ENCODE results near the gene ITGA6.
"Not testable (repeated sequence)": the region's sequence is repeated elsewhere in the genome, so short reads cannot be mapped to it uniquely, and the experiment has no call there.

Gene ITGA6

DNA sequence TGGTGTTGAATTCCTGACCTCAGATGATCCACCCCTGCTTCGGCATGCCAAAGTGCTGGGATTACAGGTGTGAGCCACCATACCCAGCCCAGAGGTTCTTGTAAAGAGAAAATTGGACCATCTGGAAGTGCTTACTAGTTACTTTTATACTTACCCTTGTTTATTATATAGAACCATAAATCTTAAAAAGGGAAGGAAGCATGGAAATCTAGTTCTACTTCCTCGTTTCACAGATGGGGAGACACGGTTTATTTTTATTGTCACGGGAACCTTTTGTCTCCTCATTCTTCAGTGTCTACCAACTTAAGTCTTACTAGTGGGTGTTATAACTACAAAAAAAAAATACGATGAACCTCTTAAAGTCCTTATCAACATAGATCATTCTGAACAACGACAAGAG, 82.7 kb downstream of the ITGA6 start:
- no peak for DNase-seq (ENCODE audit: low read depth)
- H3K9me3 ChIP-seq (ENCODE audit: control insufficient read depth, low read length): peaks cover 22% of the 10 kb centered on the region

GRCh38 chr2:172510548-172510947, 83.2 kb downstream of the ITGA6 start:
- Histone ChIP-seq H3K36me3 (ENCODE audit: control insufficient read depth, insufficient read depth, low read length, severe bottlenecking) (no peaks in the 10 kb centered on the region), H3K27me3 (replicated peaks; ENCODE audit: control insufficient read depth, insufficient read depth, low read length) (no peaks in the 10 kb centered on the region), H3K4me1 (ENCODE audit: control insufficient read depth, insufficient read depth, low read length) (no peaks in the 10 kb centered on the region), H3K9ac (ENCODE audit: low read length) (no peak overlapping the region), H3K9me3 (ENCODE audit: control insufficient read depth, low read length) (peaks cover 22% of the 10 kb centered on the region), H3K4me3 (ENCODE audit: low read length) (no peak overlapping the region)
- no peak for DNase-seq (ENCODE audit: low read depth)

More for the DNA sequence above, 82.7 kb downstream of the ITGA6 start:
- Histone ChIP-seq H3K36me3 (ENCODE audit: control insufficient read depth, insufficient read depth, low read length, severe bottlenecking) (no peaks in the 10 kb centered on the region), H3K4me1 (ENCODE audit: control insufficient read depth, insufficient read depth, low read length) (no peaks in the 10 kb centered on the region), H3K9ac (ENCODE audit: low read length) (no peak overlapping the region), H3K4me3 (ENCODE audit: low read length) (no peak overlapping the region), H3K27me3 (replicated peaks; ENCODE audit: control insufficient read depth, insufficient read depth, low read length) (no peaks in the 10 kb centered on the region)

DNA sequence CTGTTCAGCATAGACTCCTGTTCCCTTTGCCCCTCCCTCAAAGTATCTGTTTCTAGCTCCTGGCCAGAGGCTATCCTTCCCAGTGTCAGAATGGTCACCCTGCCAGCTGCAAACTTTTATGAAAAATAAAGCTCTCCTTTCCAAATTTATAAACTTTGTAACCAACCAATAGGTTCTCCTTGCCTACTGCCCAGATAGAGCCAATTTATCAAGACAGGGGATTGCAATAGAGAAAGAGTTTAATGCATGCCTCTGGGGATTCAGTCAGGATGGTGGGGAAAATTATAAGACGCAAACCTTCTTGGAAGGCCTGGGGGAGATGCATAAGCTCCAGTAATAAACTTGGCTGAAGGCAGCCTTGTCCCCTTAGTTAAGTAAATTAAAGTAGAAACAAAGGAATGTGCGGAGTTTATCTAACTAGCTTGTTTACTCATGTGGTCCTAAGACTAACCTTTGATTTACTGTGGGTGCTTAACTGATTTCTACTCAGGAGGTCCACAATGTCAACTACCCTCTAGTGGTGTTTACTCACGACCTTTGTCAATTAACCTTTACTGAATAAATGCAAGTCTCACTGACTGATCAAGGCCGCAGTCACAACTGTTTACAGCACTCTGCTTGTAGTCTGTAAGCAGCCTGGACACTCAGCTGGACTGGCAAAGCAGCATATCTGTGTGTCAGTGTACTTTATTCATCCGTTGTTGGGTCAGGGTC, 85.6 kb downstream of the ITGA6 start:
- no peak overlapping the region for H3K4me3 ChIP-seq (ENCODE audit: low read length)
- DNase-seq (ENCODE audit: low read depth): no peak

DNA sequence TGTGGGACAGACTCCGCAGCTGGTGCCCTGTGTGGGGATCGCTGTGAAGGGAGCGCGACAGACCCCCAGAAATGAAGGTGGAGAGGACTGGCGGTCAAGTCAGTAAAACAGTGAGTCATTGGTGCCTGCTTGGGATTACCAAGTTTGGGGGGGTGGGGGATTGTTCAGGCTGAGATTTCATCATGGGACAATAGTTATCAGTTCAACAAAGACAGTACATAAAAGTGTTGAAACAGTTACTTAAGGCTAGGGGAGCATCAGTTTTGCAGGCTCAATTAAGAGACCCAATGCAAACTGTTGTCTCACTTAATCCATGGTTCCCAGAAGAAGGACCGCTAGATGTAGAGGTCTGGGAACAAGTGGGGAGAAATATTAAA, 86.1 kb downstream of the ITGA6 start:
- no peaks in the 10 kb centered on the region for H3K27me3 ChIP-seq (replicated peaks; ENCODE audit: control insufficient read depth, insufficient read depth, low read length)
- H3K36me3 ChIP-seq (ENCODE audit: control insufficient read depth, insufficient read depth, low read length, severe bottlenecking): no peaks in the 10 kb centered on the region
- DNase-seq (ENCODE audit: low read depth): no peak
- no peak overlapping the region for H3K4me3 ChIP-seq (ENCODE audit: low read length)
- H3K9me3 ChIP-seq (ENCODE audit: control insufficient read depth, low read length): peaks cover 22% of the 10 kb centered on the region
- no peak overlapping the region for H3K9ac ChIP-seq (ENCODE audit: low read length)
- no peaks in the 10 kb centered on the region for H3K4me1 ChIP-seq (ENCODE audit: control insufficient read depth, insufficient read depth, low read length)

More for the DNA sequence above, 85.6 kb downstream of the ITGA6 start:
- no peak overlapping the region for H3K9ac ChIP-seq (ENCODE audit: low read length)
- H3K36me3 ChIP-seq (ENCODE audit: control insufficient read depth, insufficient read depth, low read length, severe bottlenecking): no peaks in the 10 kb centered on the region
- H3K4me1 ChIP-seq (ENCODE audit: control insufficient read depth, insufficient read depth, low read length): no peaks in the 10 kb centered on the region
- peaks cover 22% of the 10 kb centered on the region for H3K9me3 ChIP-seq (ENCODE audit: control insufficient read depth, low read length)
- H3K27me3 ChIP-seq (replicated peaks; ENCODE audit: control insufficient read depth, insufficient read depth, low read length): no peaks in the 10 kb centered on the region

GRCh38 chr2:172513935-172514586, 86.7 kb downstream of the ITGA6 start:
- Histone ChIP-seq H3K9me3 (ENCODE audit: control insufficient read depth, low read length) (peaks cover 22% of the 10 kb centered on the region), H3K4me3 (ENCODE audit: low read length) (no peak overlapping the region), H3K27me3 (replicated peaks; ENCODE audit: control insufficient read depth, insufficient read depth, low read length) (no peaks in the 10 kb centered on the region), H3K4me1 (ENCODE audit: control insufficient read depth, insufficient read depth, low read length) (no peaks in the 10 kb centered on the region), H3K36me3 (ENCODE audit: control insufficient read depth, insufficient read depth, low read length, severe bottlenecking) (no peaks in the 10 kb centered on the region), H3K9ac (ENCODE audit: low read length) (no peak overlapping the region)
- no peak for DNase-seq (ENCODE audit: low read depth)

DNA sequence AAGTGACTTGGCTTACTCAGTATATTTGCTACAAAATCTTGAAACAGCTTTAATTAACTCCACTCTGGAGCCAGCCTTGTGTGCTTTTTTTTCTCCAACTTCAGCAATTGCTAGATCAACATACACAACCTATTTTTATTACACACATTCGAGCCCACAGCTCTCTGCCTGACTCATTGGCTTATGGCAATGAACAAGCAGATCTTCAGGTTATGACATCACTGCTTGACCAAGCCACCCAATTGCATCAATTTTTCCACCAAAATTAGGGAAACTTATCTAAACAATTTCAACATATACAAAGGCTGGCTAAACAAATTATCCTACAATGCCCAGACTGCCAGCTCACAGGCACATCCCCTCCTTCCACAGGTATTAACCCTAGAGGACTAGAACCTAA, 88.9 kb downstream of the ITGA6 start:
- H3K36me3 ChIP-seq (ENCODE audit: control insufficient read depth, insufficient read depth, low read length, severe bottlenecking): no peaks in the 10 kb centered on the region
- H3K9ac ChIP-seq (ENCODE audit: low read length): no peak overlapping the region
- peak; percentile 63 for DNase-seq (ENCODE audit: low read depth)
- H3K4me1 ChIP-seq (ENCODE audit: control insufficient read depth, insufficient read depth, low read length): no peaks in the 10 kb centered on the region
- H3K27me3 ChIP-seq (replicated peaks; ENCODE audit: control insufficient read depth, insufficient read depth, low read length): no peaks in the 10 kb centered on the region
- peaks cover 15% of the 10 kb centered on the region for H3K9me3 ChIP-seq (ENCODE audit: control insufficient read depth, low read length)
- no peak overlapping the region for H3K4me3 ChIP-seq (ENCODE audit: low read length)

GRCh38 chr2:172518995-172519394, 91.6 kb downstream of the ITGA6 start:
- DNase-seq (ENCODE audit: low read depth): no peak
- H3K9me3 ChIP-seq (ENCODE audit: control insufficient read depth, low read length): no peaks in the 10 kb centered on the region
- no peak overlapping the region for H3K4me3 ChIP-seq (ENCODE audit: low read length)
- H3K9ac ChIP-seq (ENCODE audit: low read length): no peak overlapping the region
- H3K36me3 ChIP-seq (ENCODE audit: control insufficient read depth, insufficient read depth, low read length, severe bottlenecking): no peaks in the 10 kb centered on the region
- H3K27me3 ChIP-seq (replicated peaks; ENCODE audit: control insufficient read depth, insufficient read depth, low read length): no peaks in the 10 kb centered on the region
- H3K4me1 ChIP-seq (ENCODE audit: control insufficient read depth, insufficient read depth, low read length): no peaks in the 10 kb centered on the region

DNA sequence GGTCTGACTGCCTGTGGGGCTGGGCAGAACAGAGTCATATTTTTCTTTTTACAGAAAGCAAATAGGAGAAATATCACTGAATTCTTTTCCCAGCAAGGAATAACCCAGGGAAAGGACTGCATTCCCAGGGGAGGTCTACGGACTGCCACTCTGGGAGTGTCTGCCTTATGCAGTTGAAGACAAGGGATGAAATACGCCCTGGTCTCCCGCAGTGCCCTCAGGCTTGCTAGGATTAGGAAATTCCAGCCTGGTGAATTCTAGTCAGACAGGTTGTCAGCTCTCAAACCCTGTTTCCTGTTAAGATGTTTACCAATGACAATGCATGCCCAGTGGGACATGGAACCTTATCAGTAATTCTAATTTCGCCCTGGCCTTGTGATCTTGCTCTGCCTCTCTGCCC, 98.2 kb downstream of the ITGA6 start:
- no peak for DNase-seq (ENCODE audit: low read depth)
- Histone ChIP-seq H3K9ac (ENCODE audit: low read length) (no peak overlapping the region), H3K36me3 (ENCODE audit: control insufficient read depth, insufficient read depth, low read length, severe bottlenecking) (no peaks in the 10 kb centered on the region), H3K4me1 (ENCODE audit: control insufficient read depth, insufficient read depth, low read length) (no peaks in the 10 kb centered on the region), H3K9me3 (ENCODE audit: control insufficient read depth, low read length) (peaks cover 12% of the 10 kb centered on the region), H3K4me3 (ENCODE audit: low read length) (no peak overlapping the region), H3K27me3 (replicated peaks; ENCODE audit: control insufficient read depth, insufficient read depth, low read length) (no peaks in the 10 kb centered on the region)

GRCh38 chr2:172531309-172531708, 103.9 kb downstream of the ITGA6 start:
- Histone ChIP-seq H3K9ac (ENCODE audit: low read length) (no peak overlapping the region), H3K4me1 (ENCODE audit: control insufficient read depth, insufficient read depth, low read length) (no peaks in the 10 kb centered on the region), H3K4me3 (ENCODE audit: low read length) (no peak overlapping the region), H3K36me3 (ENCODE audit: control insufficient read depth, insufficient read depth, low read length, severe bottlenecking) (no peaks in the 10 kb centered on the region), H3K9me3 (ENCODE audit: control insufficient read depth, low read length) (peaks cover 10% of the 10 kb centered on the region), H3K27me3 (replicated peaks; ENCODE audit: control insufficient read depth, insufficient read depth, low read length) (no peaks in the 10 kb centered on the region)
- no peak for DNase-seq (ENCODE audit: low read depth)

GRCh38 chr2:172532461-172532860, 105.1 kb downstream of the ITGA6 start:
- not testable (repeated sequence) for H3K9me3 ChIP-seq (ENCODE audit: control insufficient read depth, low read length); H3K4me1 ChIP-seq (ENCODE audit: control insufficient read depth, insufficient read depth, low read length); H3K4me3 ChIP-seq (ENCODE audit: low read length); H3K27me3 ChIP-seq (replicated peaks; ENCODE audit: control insufficient read depth, insufficient read depth, low read length); DNase-seq (ENCODE audit: low read depth); H3K9ac ChIP-seq (ENCODE audit: low read length); H3K36me3 ChIP-seq (ENCODE audit: control insufficient read depth, insufficient read depth, low read length, severe bottlenecking)

DNA sequence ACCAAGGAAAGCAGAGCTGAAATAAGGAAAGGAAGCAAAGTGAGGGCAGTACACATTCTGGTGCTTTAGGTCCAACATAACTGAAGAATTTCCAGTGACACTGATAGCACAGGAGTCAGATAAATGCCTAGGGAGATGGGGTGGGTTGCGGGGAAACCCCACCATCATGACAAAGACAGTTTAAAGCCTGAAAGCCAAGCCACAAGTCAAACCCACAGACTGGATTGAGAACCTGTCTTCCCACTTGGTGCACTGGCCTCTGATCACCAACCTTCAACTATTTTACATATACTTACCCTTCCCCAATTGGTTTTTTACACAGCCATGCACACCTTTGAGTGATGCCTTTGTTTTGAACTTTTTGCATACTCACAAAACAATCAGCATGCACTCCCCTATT, 106.3 kb downstream of the ITGA6 start:
- H3K4me1 ChIP-seq (ENCODE audit: control insufficient read depth, insufficient read depth, low read length): no peaks in the 10 kb centered on the region
- DNase-seq (ENCODE audit: low read depth): no peak
- H3K9me3 ChIP-seq (ENCODE audit: control insufficient read depth, low read length): peaks cover 8% of the 10 kb centered on the region
- no peak overlapping the region for H3K9ac ChIP-seq (ENCODE audit: low read length)
- no peaks in the 10 kb centered on the region for H3K27me3 ChIP-seq (replicated peaks; ENCODE audit: control insufficient read depth, insufficient read depth, low read length)
- H3K36me3 ChIP-seq (ENCODE audit: control insufficient read depth, insufficient read depth, low read length, severe bottlenecking): no peaks in the 10 kb centered on the region
- no peak overlapping the region for H3K4me3 ChIP-seq (ENCODE audit: low read length)

DNA sequence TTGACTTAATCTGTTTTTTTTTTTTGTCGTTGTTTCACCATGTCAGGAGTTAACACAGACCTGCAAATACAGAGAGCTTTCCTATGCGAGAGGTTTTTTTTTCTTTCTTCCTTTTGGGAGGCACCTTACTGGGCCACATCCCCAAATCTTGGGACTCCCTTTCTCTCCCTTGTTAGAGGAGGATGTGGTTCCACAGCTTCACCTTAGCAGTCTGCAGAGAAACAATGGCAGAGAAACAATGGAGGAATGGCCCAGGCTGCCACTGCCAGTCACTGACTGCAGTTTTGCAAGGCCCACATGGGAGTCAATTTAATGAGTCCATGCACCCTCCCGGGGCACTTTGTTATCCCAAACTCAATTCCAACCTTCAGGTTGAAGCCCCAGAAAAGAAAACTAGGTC, 107.7 kb downstream of the ITGA6 start:
- H3K9me3 ChIP-seq (ENCODE audit: control insufficient read depth, low read length): peaks cover 19% of the 10 kb centered on the region
- H3K36me3 ChIP-seq (ENCODE audit: control insufficient read depth, insufficient read depth, low read length, severe bottlenecking): no peaks in the 10 kb centered on the region
- no peaks in the 10 kb centered on the region for H3K27me3 ChIP-seq (replicated peaks; ENCODE audit: control insufficient read depth, insufficient read depth, low read length)
- H3K9ac ChIP-seq (ENCODE audit: low read length): no peak overlapping the region
- H3K4me3 ChIP-seq (ENCODE audit: low read length): no peak overlapping the region
- no peak for DNase-seq (ENCODE audit: low read depth)
- H3K4me1 ChIP-seq (ENCODE audit: control insufficient read depth, insufficient read depth, low read length): no peaks in the 10 kb centered on the region

All from adipocyte (in vitro differentiated cells).